NCI-H460 (cell line): ENCODE results near the gene CA6. TPM values are rescaled to one million over a fixed set of nuclear protein-coding genes. Genes with fewer than 3 reads are reported as not detected.
"Not testable (repeated sequence)": the region's sequence is repeated elsewhere in the genome, so short reads cannot be mapped to it uniquely, and the experiment has no call there.

Experiments
- DNase-seq: peaks from one replicate; pipeline ENCODE4 v3.0.0-alpha.2; 2016; ENCODE audit warnings: low read depth; ENCODE audit errors: extremely low read depth
- total RNA-seq: library from RNA; depleted of rRNA; stranded (reverse); fragments of >200 nt; shearing (Covaris generic); gene quantifications from 2 replicates; pipeline ENCODE4 v1.2.3, GENCODE V29; 2014

Gene CA6
- total RNA-seq, 1 experiment from 2014 or later: not detected

DNA sequence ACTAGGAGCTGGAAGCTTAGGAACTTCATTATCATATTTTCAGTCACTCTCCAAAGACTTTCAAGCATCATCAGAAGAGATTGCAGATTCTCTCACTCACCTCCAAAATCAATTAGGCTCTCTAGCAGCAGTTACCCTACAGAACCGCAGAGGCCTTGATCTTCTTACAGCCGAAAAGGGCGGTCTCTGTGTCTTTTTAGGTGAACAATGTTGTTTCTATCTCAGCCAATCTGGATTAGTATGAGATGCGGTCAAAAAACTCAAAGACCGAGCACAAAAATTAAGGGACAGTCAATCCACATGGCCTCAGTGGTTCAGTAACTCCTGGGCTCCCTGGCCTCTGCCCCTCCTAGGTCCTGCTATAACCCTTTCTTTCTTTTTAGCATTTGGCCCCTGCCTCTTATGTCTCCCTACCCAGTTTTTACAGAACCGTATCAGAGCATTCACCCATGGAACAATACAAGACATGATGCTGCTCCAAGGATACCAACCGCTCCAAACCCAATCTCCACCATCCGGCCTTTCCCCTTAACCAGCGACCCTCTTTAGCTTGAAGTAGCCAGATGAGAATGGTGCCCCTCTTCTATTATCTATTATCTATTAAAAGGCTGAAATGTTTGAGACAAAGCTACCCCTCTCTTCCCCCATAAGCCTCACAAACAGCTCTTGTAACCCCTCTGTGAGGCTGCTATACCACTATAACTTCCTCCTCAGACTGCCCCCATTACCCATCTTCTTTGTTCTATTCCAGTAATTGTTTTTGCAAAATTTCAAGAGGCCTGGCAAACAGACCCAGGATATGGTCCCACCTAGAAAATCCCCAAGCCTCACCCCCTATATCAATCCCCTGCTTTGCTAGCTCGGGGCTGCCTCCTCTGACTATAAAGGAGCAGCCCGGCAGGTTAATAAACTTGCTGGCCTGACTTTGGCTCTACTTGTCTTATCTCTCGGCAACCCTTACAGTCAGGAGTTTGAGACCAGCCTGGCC lies 18.7 kb upstream of the CA6 start:
- no peak for DNase-seq

DNA sequence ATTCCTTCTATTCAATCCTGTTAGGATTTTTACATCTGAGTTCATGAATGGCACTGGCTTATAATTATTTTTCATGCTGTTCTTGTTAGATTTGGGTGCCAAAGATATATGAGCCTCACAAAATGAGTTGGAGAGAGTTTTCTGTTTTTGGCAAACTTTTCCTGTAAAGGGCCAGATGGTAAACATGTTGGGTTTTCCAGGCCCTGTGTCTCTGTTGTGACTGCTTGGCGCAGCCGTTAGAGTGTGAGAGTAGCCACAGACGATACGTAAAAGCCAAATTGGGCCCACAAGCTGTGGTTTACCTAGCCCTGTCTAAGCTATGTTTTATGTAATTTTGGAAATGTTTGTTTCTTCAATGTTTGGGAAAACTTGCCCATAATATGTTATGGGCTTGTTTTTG lies 15.6 kb upstream of the CA6 start:
- DNase-seq: no peak

DNA sequence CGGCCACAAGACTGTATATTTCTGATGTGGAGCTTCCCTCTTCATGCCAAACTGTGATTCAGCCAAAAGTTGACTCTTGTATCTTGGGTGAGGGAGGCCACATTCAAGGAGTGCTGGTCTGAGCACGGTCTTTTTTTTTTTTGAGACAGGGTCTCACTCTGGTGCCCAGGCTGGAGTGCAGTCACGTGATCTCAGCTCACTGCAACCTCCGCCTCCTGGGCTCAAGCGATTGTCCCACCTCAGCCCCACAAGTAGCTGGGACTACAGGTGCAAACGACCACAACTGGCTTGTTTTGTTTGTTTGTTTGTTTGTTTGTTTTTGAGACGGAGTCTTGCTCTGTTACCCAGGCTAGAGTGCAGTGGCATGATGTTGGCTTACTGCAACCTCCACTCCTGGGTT lies 8.6 kb upstream of the CA6 start:
- DNase-seq: not testable (repeated sequence)

DNA sequence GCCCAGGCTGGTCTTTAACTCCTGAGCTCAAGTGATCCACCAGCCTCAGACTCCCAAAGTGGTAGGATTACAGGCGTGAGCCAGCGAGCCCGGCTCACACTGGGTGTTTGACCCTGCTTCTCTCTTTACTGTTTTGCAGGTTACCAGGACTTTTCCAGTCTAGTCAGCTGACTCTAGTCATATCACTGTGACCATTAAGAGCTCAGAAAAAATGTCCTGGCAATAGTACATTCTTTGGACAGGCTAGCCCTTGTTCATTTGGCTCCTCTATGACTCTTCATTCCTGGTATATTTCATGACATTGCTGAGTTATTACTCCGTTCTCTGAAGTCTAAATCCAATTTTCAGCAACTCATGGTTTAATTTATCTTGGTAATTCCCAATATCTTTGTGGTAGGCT lies 8.0 kb upstream of the CA6 start:
- no peak for DNase-seq

DNA sequence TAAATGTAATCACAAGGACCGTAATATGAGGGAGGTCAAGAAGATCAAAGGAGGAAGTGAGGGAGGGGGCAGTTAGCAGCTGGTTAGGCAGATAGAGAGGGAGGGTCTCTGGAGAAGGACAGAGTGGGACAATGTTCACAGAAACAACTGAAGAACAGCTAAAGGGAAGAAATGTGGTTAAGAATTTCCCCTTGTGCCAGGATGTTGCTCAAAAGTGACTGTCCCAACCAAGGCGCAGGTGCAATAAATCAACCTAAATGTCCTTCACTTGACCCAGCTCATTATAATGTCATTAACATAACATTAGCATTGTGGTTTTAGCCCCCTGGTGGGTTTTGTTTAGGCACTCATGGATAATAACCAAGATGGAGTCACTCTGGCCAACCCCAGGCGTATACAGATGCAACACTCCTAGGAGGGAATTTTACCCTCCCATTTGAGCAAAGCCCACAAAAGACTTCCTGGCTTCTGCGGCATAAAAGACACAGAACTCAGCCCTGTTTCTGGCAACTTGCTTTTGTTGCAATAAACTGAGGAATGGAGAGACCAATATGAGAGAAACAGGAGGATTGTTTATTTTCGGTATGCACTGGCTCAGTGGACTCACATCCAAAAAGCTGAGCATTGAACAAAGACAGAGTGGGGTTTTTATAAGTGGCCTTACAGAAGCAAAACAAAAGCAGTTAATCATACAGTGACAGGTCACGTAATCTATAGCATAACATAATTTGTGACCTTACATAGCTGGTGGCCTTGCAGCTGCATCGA lies 7.3 kb upstream of the CA6 start:
- DNase-seq: no peak

DNA sequence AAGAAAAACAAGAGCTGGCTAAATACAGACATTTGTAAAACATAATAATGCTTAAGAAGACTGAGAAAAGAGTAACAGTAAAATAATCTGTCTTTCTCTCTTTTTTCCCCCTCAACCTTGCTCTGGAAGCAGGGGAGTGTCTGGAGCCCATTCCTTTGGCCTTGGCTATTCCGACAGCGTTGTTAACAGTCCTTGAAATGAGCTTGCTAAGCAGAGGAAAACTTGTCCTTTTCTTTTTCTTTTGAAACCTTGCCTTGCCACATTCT lies 6.7 kb upstream of the CA6 start:
- no peak for DNase-seq

DNA sequence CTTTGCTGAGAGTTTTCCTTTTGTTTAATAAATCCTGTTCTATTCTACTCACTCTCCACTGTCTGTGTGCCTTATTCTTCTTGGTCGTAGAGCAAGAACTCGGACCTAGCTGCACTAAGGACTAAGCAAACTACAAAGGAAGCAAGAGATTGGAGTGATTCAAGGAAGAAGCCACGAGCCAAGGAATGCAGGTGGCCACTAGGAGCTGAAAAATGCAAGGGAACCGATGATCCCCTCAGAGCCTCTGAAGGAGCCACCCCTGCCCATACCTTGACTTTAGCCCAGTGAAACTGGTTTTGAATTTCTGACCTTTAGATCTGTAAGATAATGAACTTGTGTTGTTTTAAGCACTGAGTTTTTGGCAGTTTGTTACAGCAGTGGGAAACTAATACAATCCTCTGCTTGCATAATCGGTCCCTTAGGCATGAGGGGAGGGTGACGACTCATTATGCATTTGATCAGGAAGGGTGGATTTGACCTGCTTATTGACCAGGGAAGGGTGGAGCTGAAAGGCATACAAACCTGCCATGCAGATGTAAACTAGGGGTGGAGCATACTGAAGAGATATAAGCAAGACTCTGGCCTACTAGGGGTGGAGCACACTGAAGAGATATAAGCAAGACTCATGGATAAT lies 6.2 kb upstream of the CA6 start:
- DNase-seq: no peak

DNA sequence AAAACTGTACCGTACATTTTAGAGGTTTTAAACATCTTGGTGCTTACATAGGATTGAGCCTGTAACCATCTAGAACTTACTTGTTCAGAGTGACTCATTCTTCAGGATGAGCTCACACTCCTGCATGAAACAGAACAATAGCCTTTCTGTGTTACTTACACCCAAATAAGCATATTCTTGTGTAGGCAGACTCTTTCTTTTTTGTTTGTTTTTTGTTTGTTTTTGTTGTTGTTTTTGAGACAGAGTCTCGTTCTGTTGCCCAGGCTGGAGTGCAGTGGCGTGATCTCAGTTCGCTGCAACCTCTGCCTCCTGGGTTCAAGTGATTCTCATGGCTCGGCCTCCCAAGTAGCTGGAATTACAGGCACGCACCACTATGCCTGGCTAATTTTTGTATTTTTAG lies 3.8 kb upstream of the CA6 start:
- peak; percentile 22 for DNase-seq

DNA sequence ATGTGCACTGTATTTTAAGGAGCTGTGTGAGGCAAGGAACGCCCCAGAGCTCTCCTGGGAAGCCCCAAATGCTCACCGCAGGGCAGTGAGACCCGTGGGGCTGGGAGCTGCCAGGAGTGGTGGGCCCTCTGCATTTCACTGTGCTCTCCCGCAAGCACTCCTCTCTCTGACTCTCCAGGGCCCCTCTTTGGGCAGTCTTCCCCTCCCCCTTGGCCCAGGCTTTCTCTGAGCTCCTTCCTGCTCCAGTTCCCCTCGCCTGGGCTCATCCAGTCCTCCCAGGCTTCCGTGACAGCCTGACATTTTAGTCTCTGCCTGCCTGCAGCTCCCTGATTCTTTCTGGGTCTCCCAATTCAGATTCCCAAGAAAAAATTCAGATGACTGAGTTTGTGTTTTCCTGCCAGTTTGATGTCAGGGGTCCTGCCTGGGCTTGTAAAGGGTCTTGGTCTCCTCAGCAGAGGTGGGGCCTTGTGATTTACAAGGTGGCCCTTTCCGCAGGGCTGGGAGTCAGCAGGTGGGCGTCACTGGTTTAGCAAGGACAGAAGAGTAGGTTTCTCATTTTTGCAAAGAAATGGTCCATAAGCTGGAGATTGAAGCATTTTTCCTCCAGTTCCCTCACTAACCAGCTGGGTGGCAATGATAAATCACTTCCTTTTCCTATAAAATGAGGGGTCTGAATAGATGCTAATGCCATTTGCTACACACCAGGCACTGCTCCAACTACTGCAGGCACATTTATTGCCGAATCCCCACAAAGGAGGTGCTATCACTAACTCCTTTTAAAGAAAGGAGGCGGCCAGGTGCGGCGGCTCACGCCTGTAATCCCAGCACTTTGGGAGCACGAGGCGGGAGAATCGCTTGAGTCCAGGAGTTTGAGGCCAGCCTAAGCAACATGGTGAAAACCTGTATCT lies 1.9 kb upstream of the CA6 start:
- DNase-seq: no peak

DNA sequence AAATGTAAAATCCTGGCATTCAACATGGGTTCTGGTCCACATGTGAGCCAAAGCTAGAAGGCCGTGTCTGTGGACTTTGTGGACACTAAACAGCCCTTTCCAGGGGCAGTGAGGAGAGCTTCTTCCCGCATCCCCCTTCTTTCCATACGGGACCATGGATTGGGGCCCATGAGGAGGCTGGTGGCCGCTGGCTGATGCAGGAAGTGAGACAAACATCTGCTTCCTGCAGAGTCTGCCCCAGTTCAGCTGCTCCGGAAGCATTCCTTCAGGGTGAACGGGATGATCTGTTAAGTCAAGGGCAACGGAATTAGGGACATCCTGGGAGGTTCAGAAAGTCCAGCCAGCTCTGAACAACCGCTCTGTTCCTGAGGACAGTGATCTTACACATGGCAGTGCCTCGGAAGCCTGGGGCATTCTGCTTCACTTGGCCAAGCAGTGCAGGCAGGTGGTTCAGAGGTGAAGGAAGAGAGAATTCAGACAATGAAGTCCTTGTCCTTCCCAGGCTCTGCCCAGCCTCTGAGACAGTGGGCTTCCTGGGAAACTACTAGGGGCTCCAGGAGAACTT lies 1.5 kb downstream of the CA6 start:
- DNase-seq: no peak

DNA sequence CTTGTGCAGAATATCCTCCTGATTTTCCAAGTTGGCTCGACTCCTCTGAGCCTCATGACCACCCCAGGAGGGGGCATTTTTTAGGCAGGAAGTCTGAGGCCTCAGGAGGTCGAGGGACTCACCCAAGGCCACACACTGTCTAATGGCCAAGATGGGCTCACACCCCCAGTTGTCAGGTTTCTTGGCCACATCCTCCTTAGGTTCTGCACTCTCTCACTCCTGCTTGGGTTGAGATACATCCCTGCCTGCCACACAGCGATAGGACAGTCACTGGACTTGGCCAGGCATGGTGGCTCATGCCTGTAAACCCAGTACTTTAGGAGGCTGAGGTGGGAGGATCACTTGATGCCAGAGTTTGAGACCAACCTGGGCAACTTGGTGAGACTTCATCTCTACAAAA lies 4.6 kb downstream of the CA6 start:
- no peak for DNase-seq

DNA sequence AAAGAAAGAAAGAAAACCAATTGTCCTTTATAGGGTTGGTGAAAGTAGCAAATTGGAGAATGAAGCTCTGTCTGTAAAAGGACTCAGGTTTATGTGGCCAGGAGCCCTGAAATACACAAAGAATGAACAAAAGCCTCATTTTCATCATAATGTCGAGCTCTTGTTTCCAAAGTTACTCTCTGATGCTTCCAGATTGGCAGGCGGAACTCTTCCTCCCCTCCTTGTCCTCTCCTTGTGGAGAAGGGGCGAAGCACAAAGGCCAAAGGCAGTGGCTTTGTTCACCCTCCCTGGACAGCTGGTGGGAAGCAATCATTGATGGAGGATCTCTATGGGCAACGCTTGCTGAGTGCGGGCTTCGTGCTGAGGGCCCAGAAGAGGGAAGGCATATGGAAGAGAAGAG lies 5.6 kb downstream of the CA6 start:
- DNase-seq: no peak

DNA sequence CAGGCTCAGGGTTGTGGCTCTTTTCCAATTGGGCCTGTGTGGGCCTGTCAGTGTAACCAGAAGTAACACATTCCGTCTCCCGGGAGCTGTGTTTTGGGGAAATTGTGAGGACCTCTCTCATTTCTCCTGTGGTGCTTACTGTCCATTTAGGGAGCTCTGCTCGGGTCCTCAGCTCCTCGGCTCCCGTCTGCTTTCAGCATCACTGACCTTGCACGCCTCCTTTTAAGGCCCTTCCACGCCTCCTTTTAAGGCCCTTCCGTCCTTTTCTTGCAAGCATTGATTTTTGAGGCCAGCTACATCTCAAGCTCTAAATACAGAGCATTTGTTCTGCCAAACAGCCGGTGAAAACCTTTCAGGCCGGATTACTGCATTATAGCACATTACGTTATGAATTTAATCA lies 9.7 kb downstream of the CA6 start:
- no peak for DNase-seq

DNA sequence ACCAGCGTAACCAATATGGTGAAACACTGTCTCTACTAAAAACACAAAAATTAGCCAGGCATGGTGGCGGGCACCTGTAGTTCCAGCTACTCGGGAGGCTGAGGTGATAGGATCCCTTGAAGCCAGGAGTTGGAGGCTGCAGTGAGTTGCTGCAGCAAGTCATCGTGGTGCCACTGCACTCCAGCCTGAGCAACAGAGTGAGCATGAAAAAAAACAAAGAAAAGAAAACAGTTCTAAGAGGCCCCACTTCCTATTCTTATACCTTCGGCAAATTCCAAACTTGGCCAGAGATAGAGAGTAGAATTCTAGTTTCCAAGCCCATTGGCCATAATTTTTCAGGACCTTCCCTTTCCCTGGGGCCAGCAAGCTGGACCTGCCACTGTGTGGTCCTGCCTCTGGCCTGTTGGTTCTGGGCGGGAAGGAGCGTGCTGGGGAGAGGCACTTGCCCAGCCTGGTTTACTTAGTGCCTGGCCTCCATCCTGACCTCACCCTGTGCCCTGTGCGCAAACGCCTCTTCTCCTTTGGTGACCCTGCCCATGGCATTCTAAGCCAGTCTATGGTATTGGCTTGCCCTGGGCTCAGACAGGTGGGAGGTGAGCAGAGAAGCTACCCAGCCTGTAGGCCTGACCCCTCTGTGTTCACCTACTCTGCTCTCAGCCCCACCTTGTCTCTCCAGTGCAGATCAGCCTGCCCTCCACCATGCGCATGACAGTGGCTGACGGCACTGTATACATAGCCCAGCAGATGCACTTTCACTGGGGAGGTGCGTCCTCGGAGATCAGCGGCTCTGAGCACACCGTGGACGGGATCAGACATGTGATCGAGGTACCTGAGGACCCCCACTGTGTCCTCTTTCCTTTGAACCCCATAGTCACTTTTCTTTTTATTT lies 11.0 kb downstream of the CA6 start:
- DNase-seq: no peak

DNA sequence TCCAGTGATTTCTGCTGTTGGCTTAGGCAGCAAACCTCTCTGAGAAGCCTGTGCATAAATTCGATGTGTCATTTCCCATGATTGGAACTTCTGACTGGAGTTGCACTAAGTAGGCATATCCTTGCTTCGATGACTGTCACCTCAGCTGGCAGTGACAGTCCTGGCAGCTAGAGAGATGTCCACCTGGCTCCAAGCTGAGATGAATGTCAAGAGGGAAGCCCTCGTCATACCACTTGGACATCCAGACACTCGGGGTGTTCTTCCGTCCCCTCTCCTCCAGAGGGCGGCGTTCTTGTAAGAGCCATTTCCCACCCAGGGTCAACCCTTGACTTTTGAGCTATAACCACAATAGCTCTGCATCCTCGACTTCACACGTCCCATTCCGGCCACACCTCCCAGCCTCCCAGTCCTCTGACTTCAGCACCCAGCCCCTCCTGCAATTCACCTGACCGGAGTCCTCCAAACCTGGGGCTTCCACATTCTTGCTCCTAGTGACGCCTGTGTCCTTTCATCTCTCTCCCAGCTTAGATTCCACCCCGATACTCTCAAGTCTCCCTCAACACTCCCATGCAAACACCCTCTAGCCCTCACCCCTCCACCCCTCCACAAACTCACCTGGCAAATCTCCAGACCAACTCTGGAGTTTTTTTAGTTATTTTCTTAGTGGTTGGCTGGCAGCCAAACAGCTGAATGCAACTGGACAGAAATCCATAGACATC lies 17.3 kb downstream of the CA6 start:
- DNase-seq: peak; percentile 26

DNA sequence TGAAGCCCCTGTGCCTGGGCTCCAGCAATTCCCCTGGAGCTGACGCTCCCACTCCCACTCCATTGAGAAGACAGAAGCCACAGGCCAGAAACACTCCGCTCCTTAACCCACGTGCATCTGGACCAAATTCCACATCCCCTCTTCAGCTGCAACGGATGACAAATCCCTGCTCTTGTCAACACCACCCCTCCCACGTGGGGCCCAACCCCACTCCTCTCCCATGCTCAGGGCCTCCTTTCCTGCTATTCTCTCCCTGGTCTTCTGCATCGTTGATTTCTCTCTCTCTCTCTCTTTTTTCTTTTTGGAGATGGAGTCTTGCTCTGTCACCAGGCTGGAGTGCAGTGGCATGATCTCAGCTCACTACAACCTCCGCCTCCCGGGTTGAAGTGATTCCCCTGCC lies 18.3 kb downstream of the CA6 start:
- no peak for DNase-seq

DNA sequence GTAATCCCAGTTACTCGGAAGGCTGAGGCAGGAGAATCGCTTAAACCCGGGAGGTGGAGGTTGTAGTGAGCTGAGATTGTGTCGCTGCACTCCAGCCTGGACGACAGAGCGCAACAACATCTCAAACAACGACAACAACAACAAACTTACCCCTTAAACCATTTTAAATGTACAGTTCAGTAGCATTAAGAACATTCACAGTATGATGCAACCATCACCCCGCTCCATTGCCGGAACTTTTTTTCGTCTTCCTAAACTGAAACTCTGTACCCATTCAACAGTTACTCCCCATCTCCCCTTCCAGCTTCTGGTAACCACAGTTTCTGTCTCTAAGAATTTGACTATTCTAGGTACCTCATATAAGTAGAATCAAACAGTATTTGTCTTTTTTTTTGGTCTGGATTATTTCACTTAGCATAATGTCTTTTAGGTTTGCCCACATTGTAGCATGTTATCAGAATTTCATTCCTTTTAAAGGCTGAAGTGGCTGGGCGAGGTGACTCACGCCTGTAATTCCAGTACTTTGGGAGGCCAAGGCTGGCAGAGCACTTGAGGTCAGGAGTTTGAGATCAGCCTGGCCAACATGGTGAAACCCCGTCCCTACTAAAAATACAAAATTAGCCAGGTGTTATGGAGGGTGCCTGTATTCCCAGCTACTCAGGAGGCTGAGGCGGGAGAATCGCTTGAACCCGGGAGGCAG lies 19.6 kb downstream of the CA6 start:
- DNase-seq: no peak

DNA sequence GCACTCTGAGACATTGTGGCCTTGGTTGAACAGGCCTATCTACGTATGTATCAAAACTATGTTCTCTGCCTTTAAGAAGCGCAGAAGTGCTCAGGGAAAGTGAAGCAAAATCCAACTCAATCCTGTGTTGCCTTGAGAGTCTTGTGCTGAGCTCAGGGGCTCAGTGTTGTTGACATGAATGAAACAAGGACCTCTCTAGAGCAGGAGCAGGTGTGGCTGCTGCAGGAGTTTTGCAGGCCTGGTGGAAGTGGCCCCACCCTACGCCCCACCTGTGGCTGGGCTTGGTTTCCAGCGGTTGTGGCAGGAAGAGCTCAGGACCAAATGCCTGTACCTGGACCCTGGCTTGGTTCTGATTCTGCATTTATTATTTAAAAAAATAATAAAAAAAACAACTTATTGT lies 20.9 kb downstream of the CA6 start:
- DNase-seq: no peak
